LNCaP clone FGC (cell line): ENCODE data around the gene ZMIZ1.

Experiments
- DNase-seq: peaks from one replicate; pipeline ENCODE4 v3.0.0-alpha.2; 2011; ENCODE audit warnings: low read depth
- H3K4me3 ChIP-seq: 2 replicates; pipeline ENCODE4 v1.5.1; 2011; ENCODE audit warnings: mild to moderate bottlenecking, low read depth, low read length, control low read depth
- CTCF ChIP-seq: IDR thresholded peaks from 2 replicates; pipeline ENCODE4 v1.5.1; 2012; ENCODE audit warnings: mild to moderate bottlenecking; ENCODE audit not compliant: control insufficient read depth, insufficient read depth; ENCODE audit errors: extremely low read depth

ZMIZ1 gene

DNA sequence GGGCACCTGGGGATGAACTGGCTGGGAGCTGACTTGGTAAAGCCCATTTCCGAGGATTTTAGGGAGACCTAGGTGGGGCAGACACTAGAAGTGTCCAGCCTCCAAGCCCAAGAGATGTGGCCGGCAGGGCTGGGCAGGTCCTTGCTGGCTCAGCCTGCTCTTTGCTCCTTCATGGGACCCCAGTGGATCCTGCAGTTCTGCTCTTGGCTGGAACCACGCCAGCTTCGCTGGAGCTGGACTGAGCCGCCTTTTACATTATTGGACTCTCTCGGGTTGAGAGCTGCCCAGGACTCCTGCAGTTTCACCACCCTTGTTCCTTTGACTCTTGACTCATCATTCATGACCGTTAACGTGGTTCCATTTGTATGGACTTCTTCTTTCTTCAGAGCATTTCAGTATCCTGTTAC is 284.2 kb downstream of the ZMIZ1 start:
- no peak overlapping the region for H3K4me3 ChIP-seq

GRCh38 chr10:79353726-79354125 is 285.0 kb downstream of the ZMIZ1 start:
- TF ChIP-seq CTCF, result no peak
- no peak overlapping the region for H3K4me3 ChIP-seq
- no peak for DNase-seq

More for the DNA sequence above, 284.2 kb downstream of the ZMIZ1 start:
- no peak for TF ChIP-seq CTCF
- no peak for DNase-seq

DNA sequence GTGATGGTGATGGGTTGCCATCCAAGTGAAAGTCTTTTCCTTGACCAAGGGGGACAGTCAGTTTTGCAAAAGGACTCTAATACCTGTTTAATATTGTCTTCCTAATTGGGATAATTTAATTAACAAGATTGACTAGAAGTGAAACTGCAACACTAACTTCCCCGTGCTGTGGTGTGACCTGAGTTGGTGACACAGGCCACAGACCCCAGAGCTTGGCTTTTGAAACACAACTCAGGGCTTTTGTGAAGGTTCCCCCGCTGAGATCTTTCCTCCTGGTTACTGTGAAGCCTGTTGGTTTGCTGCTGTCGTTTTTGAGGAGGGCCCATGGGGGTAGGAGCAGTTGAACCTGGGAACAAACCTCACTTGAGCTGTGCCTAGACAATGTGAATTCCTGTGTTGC is 285.4 kb downstream of the ZMIZ1 start:
- DNase-seq, result no peak
- no peak for TF ChIP-seq CTCF

GRCh38 chr10:79354615-79355014 is 285.8 kb downstream of the ZMIZ1 start:
- DNase-seq, result no peak

More for the DNA sequence above, 285.4 kb downstream of the ZMIZ1 start:
- no peak overlapping the region for H3K4me3 ChIP-seq

DNA sequence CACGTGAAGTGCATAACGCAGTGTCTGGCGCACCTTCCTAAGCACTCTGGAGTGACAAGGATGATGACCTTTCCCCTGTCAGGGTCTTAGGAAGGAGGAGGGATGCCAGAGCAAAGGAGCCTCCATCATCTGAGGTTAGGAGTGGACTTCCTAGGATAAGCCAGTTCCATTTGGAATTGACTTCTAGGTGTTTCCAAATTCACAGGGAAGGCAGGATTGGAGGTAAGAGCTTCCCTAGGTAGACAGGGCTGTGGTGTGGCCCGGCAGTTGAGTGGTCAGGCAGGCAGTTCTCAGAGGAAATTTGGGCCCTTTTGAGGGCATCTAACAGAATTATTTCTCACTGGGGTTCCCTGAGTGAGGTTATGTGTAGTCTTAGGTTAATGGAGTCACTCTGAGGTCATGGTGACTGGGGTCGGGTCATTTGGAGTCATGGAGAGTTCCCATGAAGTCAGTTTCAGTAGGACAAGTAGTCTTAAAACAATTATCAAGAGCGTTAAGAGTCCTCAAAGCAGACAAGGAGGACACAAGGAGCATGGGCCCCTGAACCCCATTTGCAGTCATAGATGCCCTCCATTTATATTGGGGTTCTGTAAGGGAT is 286.8 kb downstream of the ZMIZ1 start:
- DNase-seq, result no peak
- TF ChIP-seq CTCF, result no peak
- no peak overlapping the region for H3K4me3 ChIP-seq

More at GRCh38 chr10:79354615-79355014, 285.8 kb downstream of the ZMIZ1 start:
- no peak for TF ChIP-seq CTCF
- no peak overlapping the region for H3K4me3 ChIP-seq

DNA sequence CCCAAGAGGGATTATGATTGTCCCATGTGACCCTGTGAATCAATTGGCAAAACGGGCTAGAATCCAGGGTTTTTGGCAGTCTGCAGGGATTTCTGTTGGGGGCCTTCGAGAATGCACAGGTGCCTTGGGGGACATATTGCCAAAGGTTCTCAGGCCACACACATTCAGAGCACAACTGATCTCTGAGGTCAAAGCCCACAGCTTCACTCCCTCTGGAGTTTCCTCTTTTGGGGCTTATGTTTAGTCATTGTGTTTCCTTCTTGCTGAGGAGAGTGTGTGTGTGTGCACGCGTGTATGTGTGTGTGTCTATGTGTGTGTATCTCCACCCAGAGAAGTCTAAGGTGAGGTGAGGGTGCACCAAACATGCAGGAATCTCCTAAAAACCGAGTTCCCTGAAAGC is 287.3 kb downstream of the ZMIZ1 start:
- DNase-seq, result no peak
- TF ChIP-seq CTCF, result no peak

DNA sequence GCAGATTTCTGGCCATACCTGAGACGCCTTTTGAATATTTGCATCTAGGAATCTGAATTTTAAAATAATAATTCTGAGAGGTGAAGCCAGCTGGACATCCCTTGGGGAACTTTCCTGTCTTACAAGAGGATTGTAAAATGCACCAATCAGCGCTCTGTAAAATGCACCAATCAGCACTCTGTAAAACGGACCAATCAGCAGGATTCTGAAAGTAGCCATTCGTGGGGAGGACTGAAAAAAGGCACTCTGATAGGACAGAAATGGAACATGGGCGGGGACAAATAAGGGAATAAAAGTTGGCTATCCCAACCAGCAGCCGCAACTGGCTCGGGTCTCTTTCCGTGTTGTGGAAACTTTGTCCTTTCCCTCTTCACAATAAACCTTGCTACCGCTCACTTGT is 288.4 kb downstream of the ZMIZ1 start:
- H3K4me3 ChIP-seq, result no peak overlapping the region
- TF ChIP-seq CTCF, result no peak
- DNase-seq, result no peak

More for the DNA sequence above, 287.3 kb downstream of the ZMIZ1 start:
- no peak overlapping the region for H3K4me3 ChIP-seq
